GM13977 (cell line): Measurements from ENCODE around the gene EPS8L1.
A peak's percentile ranks its signal among the peaks of the same experiment; 100 is the strongest.

ENCODE experiments used
- DNase-seq: peaks from one replicate; pipeline ENCODE4 v3.0.0; 2012; ENCODE audit warnings: low spot score
- CTCF ChIP-seq: IDR thresholded peaks from 2 replicates; pipeline ENCODE4 v1.5.1; 2012; ENCODE audit warnings: mild to moderate bottlenecking, control low read depth; ENCODE audit not compliant: insufficient read depth; ENCODE audit errors: extremely low read depth, missing control alignments
- in situ Hi-C: fragments of 300-500 bp; cut with MboI; formaldehyde crosslinking; loops from one replicate; pipeline ENCODE4 v1.12.0; 2022; ENCODE audit warnings: low sequenced_read_pairs, low pct_unique_long_range_greater_than_20kb, mixed read lengths, inconsistent platforms; ENCODE audit not compliant: unreplicated experiment

The EPS8L1 gene

DNA sequence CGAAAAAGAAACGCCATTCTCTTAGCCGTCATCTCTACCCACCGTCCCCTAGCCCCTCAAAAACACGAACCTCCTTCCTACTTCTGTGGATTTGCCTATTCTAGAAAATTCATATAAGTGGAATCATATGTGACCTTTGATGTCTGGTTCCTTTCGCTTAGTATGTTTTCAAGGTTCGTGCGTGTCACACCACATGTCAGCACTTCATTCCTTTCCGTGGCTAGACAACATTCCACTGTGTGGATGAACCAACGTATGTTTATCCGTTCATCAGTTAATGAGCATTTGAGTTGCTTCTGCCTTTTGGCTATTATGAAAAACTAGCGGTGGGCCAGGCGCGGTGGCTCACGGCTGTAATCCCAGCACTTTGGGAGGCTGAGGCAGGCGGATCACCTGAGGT, 55.8 kb downstream of the EPS8L1 start:
- in situ Hi-C loops: no loop called here
- DNase-seq: no peak
- no peak for TF ChIP-seq CTCF

DNA sequence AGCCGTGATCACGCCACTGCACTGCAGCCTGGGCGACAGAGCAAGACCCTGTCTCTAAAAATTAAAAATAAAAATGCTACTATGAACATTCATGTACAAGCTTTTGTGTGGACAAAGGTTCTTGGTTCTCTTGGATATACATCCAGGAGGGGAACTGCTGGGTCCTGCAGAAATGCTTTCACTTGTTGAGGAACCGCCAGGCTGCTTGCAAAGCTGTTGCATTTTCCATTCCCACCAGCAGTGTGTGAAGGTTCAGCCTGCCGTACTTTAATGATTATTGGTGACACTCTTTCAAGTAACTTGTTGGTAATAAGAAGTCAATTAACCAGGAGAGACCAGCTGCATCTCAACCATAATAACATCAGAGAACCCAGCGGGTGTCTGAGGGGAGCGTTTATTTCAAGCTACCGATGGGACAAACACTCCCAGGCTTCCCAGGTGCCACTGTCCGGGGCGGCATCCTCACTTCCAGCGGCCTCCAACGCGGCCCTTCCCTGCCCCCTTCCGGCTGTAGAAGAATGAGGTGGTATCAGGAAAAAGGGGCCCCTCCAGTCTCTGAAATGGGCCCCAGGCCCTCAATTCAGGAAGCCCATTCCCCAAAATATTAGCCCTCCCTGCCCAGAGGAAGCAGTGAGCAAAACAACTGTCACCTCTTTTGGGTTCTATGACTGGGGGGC, 56.9 kb downstream of the EPS8L1 start:
- in situ Hi-C loops: no loop called here
- no peak for DNase-seq
- peak; percentile 53 for TF ChIP-seq CTCF

- no peak for TF ChIP-seq CTCF
- DNase-seq: no peak
- in situ Hi-C loops: no loop called here
Observed at GRCh38 chr19:55133639-55134444, 58.2 kb downstream of the EPS8L1 start.

- DNase-seq: no peak
- TF ChIP-seq CTCF: no peak
- in situ Hi-C loops: no loop called here
Observed at GRCh38 chr19:55134736-55135135, 59.1 kb downstream of the EPS8L1 start.

DNA sequence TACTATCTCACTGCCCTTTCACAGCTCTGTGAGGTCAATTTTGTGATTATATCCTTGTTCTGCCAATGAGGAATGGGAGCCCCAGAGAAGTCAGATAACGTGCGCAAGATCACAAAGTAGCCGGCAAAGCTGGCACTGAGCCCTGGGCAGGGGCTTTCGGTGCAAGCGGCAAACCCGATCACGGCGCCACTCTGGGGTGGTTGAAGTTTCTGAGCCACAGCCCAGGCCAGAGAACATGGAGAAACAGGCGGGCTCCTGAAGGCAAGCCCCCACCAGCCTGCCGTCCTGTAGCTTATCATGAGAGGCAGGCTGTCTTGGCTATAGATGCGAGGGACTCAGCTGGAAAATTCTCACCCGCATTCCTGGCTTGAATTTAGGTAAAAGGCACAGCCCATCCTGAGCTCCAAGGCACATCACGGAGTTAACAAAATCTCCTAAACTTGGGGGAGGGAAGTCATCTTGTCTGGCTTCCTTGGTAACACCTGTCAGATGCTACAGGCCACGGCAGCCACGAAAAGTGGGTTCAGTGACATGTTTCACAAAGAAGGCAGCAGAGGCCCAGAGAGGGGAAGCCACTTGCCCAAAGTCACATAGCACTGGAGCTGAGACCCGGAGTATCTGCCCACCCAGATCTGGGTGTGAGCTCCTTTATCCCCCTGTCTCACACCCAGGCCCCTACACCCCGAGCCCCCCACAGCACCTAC, 60.9 kb downstream of the EPS8L1 start:
- no peak for TF ChIP-seq CTCF
- DNase-seq: no peak
- in situ Hi-C loops: no loop called here
